ENCODE results near the gene AFG1L.
"Not testable (repeated sequence)": the region's sequence is repeated elsewhere in the genome, so short reads cannot be mapped to it uniquely, and the experiment has no call there.

- TF ChIP-seq YY1 (IDR thresholded peaks at IDR 0.05; ENCODE audit: insufficient read depth, insufficient read length); SUZ12 (IDR thresholded peaks at IDR 0.05; ENCODE audit: extremely low read depth, insufficient read depth, insufficient read length): not testable (repeated sequence)
These were observed 35.4 kb downstream of the AFG1L start for GRCh38 chr6:108330221-108330785.
